Thyroid gland (tissue), 4 donors: Measurements from ENCODE around the gene MUS81.

Experiments
- CTCF ChIP-seq, 6 experiments: fragments of 200-600 bp in 3 of 6; fragments of 450-650 bp in 3 of 6; sonication (generic) in 3 of 6; IDR thresholded peaks; one replicate each; pipeline ENCODE4 v1.5.1; 2016 to 2019; ENCODE audit warnings: antibody characterized with exemption in 6 of 6, mild to moderate bottlenecking in 2 of 6, inconsistent platforms in 1 of 6, moderate library complexity in 1 of 6
- POLR2A ChIP-seq, 2 donors: fragments of 450-650 bp; IDR thresholded peaks; one replicate each; pipeline ENCODE4 v1.6.1; 2017; ENCODE audit warnings: antibody characterized with exemption in 2 of 2, mild to moderate bottlenecking in 2 of 2, moderate library complexity in 1 of 2

- TF ChIP-seq CTCF (IDR thresholded peaks at IDR 0.05) (peak; percentile 93 to 100 (median 99)), POLR2A (IDR thresholded peaks at IDR 0.05) (peak in 1 of 2 donors; percentile 40)
These were observed 42.2 kb upstream of the MUS81 start for GRCh38 chr11:65817835-65818680.
